HG03060 (cell line): Measurements from ENCODE around the gene SLC35E4.
"Not testable (repeated sequence)": the region's sequence is repeated elsewhere in the genome, so short reads cannot be mapped to it uniquely, and the experiment has no call there.

Experiments used
- ATAC-seq: cut with Tn5 transposase; IDR thresholded peaks from one replicate; pipeline ENCODE4 v1.9.1; 2021; ENCODE audit warnings: low read depth, moderate number of reproducible peaks; ENCODE audit not compliant: unreplicated experiment

SLC35E4 gene, protein sequence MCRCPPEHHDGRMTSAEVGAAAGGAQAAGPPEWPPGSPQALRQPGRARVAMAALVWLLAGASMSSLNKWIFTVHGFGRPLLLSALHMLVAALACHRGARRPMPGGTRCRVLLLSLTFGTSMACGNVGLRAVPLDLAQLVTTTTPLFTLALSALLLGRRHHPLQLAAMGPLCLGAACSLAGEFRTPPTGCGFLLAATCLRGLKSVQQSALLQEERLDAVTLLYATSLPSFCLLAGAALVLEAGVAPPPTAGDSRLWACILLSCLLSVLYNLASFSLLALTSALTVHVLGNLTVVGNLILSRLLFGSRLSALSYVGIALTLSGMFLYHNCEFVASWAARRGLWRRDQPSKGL

GRCh38 chr22:30635273-30636225 lies at the start of gene SLC35E4:
Gene SLC35E4 (plus strand): TSS chr22:30635781. CDS start chr22:30636451, 670 bp downstream.
- peak; percentile 20 for ATAC-seq

GRCh38 chr22:30586414-30586813 lies 49.2 kb upstream of the SLC35E4 start:
- no peak for ATAC-seq

GRCh38 chr22:30591191-30591587 lies 44.4 kb upstream of the SLC35E4 start:
- ATAC-seq, result no peak

GRCh38 chr22:30591588-30592359 lies 43.8 kb upstream of the SLC35E4 start, which contains the start of gene PES1:
Gene PES1 (minus strand): TSS chr22:30591910. CDS start chr22:30591833, 77 bp downstream.
- ATAC-seq, result peak; percentile 90

GRCh38 chr22:30592360-30592713 lies 43.2 kb upstream of the SLC35E4 start:
- ATAC-seq, result not testable (repeated sequence)

- no peak for ATAC-seq
These were observed 39.4 kb upstream of the SLC35E4 start for GRCh38 chr22:30596199-30596598.

DNA sequence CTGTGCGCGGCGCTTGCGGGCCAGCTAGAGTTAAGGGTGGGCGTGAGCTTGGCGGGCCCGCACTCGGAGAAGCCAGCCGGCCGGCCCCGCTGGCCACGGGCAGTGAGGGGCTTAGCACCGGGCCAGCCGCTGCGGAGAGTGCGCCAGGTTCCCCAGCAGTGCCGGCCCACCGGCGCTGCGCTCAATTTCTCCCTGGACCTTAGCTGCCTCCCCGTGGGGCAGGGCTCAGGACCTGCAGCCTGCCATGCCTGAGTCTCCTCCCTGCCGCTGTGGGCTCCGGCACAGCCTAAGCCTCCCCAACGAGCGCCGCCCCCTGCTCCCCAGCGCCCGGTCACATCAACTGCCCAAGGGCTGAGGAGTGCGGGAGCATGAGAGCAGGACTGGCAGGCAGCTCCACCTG lies 38.7 kb upstream of the SLC35E4 start:
- no peak for ATAC-seq

DNA sequence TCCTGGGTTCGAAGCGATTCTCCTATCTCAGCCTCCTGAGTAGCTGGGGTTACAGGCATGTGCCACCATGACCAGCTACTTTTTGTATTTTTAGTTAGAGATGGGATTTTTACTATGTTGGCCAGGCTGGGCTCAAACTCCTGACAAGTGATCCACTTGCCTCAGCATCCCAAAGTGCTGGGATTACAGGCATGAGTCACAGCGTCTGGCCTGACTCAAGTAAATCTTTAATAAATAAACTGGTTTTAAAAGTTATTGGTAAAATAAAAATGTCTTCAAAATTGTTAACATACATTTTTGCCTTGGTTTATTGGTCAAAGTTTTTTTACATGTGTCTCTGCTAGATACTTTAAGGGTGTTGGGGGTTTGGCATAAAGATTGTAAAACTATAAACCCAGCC lies 36.6 kb upstream of the SLC35E4 start:
- ATAC-seq, result no peak

DNA sequence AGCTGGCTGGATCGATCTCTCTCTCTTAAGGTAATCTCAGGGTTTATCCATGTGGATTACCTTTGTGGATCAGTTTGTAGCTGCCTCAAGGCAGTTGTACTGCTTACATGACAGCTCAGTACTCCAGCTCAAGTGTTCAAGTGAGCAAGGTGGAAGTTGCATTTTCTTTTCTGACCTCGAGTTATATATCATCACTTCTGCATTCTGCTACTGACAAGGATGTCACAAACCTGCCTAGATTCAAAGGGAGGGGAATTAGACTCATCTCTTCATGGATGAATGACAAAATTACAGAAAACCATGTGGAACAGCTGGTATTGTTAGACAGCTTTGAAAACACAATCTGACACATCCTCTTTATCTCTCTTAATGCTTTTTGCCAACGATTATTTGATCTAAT lies 34.7 kb upstream of the SLC35E4 start:
- no peak for ATAC-seq

GRCh38 chr22:30601464-30601863 lies 34.1 kb upstream of the SLC35E4 start:
- ATAC-seq, result no peak

DNA sequence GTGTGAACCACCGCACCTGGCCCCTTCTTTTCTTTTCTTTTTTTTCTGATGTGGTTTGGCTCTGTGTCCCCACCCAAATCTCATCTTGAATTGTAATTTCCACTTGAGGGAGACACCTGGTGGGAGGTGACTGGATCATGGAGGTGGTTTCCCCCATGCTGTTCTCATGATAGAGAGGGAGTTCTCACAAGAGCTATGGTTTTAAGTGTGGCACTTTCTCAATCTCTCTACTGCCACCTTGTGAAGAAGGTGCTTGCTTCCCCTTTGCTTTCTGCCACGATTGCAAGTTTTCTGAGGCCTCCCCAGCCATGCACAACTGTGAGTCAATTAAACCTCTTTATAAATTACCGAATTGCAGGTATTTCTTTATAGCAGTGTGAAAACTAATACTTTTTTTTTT lies 33.5 kb upstream of the SLC35E4 start:
- ATAC-seq, result no peak

DNA sequence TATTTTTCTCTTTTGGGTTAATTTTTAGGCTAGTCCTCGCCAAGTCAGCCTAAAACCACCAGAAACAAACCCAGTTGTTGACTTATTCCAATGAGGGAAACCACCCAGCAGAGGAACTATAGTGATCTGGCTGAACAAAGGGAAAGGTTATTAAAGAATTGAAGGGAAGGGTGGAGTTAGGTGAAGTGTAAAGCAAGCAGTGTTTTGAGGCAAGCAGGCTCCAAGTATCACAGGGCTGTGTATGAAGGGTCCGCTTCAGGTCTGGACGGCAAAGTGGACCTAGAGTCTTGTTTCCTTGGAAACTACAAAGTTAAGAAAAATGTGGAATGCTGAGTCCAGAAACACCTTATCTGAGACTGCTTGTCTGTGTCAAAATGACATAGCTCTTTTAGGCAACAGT lies 31.8 kb upstream of the SLC35E4 start:
- no peak for ATAC-seq

DNA sequence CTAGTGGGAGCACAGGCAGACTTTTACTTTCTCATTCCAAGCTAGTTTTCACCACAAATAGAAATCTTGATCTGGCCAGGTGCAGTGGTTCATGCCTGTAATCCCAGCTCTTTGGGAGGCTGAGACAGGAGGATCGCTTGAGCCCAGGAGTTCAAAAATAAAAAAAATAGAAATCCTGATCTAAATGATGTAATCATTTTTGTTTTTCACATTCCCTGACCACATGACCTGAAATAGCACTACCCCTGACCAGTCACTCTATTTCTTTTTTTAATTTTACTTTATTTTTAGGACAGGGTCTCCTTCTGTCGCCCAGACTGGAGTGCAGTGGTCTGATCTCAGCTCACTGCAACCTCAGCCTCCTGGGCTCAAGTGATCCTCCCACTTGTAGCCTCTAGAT lies 30.9 kb upstream of the SLC35E4 start:
- no peak for ATAC-seq

- no peak for ATAC-seq
These were observed 30.0 kb upstream of the SLC35E4 start for GRCh38 chr22:30605449-30606110.

GRCh38 chr22:30606455-30607299 lies 28.9 kb upstream of the SLC35E4 start, which contains the start of gene TCN2:
Gene TCN2 (plus strand): TSS chr22:30607174. CDS start chr22:30607332, 158 bp downstream.
- ATAC-seq, result no peak

GRCh38 chr22:30607300-30607930 lies 28.2 kb upstream of the SLC35E4 start:
- no peak for ATAC-seq

GRCh38 chr22:30607939-30608338 lies 27.6 kb upstream of the SLC35E4 start:
- ATAC-seq, result no peak

DNA sequence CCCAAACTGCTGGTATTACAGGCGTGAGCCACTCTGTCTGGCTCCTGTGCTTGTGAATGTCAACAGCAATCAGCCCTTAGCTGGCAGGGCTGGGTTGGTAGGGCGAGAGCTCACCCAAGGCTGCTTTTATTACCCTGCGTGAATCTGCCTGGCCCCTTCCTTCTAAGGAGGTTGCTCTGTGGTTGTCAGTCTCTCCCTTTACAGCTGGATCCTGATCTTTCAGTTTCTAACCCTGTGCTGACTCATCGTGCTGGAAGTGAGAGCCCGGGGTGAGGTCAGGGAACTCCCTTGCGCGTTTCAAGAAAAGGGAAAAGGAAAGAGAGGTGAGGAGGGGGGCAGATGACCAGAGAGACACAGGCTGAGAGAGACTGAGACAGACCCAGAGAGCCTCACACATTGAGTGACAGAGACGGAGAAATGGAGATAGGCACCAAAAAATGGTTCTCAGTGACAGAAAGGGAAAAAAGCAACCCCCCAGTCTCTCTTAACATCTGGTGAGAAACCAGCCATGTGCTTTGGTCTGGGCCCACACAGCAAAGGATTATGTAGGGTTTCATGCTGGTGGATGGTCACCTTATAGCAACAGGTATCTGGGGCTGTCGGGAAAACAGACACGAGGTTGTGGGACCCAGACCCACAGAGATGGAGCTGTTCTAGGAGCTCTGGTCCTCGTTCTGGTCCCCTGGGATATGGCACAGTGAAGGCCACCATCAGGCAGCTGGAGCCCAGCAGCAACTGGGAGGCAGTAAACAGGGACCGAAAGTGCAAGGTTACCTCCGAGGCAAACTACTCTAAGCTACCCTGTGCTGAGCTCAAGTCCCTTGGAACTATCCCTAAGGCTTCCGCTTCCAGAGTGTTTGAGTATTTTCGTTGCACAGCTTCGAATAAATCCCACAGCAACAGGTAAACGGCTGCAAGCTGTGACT lies 26.1 kb upstream of the SLC35E4 start:
- no peak for ATAC-seq
